ENCODE data around the gene FAM3D. TPM values are rescaled to one million over a fixed set of nuclear protein-coding genes. Genes with fewer than 3 reads are reported as not detected.
"Not testable (repeated sequence)": the region's sequence is repeated elsewhere in the genome, so short reads cannot be mapped to it uniquely, and the experiment has no call there.

FAM3D gene
- total RNA-seq, 1 donor from 2014 or later: not detected

DNA sequence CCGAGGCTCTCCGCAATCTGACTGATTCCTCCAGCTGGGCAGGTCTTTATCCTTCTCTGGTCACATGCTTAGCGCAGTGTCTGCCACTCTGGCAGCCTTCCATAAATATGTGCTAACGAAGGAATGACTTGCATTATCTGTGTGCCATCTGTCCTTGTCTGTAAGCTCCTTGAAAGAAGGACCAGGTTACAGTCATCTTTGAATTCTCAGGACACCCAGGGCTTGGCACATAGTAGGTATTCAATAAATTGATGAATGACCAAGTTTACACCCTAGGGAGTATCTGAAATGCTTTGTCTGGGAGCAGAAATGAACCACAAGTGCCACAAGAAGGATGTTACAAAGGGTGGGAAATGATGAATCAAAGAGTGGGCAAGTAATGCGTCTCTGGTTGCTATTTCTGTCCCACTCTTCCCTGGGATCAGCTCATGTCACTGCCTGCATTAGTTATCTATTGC is 16.5 kb upstream of the FAM3D start:
- DNase-seq: no peak

GRCh38 chr3:58681863-58682262 is 15.3 kb upstream of the FAM3D start:
- no peak for DNase-seq

DNA sequence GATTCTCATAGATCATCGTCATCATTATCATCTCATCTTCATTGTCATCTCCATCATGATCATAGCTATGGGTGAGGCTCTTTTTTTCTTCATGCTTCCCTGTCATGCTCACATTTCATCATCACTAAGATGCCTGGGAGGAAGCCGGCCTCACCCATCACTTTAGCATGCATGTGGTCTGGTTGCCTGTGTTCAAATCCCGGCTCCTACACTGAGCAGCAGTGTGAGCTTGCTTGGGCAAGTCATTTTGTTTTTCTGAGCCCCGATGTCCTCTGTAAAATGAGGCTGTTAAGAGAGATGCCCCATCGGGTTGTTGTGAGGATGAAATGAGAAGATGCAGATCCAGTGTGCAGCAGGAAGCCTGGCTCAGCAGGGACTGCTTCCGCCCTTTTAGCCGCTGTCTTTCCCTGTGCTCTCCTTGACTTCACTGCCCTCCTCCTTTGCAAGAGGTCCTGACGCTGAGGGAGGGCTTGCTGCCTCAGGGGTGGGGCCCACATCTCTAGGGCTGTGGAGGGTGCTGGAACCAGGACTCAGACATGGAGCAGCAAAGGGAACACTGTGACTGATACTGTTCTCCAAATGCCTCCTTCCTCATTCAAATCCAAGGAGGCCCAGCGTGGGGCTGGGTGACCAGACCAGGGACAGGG is 14.4 kb upstream of the FAM3D start:
- no peak for DNase-seq

- no peak for DNase-seq
Observed at GRCh38 chr3:58679974-58680666, 13.5 kb upstream of the FAM3D start.

GRCh38 chr3:58679446-58679845 is 12.9 kb upstream of the FAM3D start:
- DNase-seq: no peak

- not testable (repeated sequence) for DNase-seq
Observed at GRCh38 chr3:58678177-58678970, 11.8 kb upstream of the FAM3D start.

DNA sequence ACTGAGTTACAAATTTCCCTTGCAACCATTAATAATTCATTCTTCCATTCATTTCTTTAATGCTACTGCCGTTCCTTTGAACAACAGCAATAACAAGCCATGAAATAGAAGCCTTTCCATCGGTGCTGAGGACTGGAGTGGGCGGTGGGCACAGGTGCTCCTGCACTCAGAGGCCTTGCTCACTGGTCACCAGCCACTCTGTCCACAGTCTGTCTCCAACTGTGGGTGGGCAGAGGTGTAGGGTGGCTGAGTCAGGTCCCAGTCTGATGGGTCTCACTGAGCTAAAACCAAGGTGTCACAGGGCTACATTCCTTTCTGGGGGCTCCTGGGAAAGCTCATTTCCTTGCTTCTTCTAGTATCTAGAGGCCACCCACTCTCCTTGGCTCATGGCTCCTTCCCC is 6.3 kb upstream of the FAM3D start:
- no peak for DNase-seq

DNA sequence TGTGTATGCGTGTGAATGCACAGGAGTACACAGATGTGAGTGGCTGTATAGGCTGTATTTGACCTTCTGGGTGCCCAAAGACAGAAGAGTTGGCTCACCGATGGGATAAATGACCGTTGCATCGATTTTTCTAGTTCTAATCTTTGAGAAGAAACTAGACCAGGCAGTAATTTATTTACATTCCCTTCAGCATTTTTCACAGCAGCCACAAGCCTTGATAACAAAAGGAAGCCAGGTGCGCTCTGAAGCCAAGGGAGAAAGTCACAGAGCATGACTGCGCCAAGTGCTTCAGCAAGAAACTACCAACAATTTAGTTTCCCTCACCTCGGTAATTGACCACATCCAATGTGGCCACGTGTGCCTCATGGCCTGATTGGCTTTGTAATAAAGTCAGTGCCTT is 5.9 kb upstream of the FAM3D start:
- no peak for DNase-seq

- DNase-seq: no peak
Observed at GRCh38 chr3:58670506-58671135, 4.0 kb upstream of the FAM3D start.

- no peak for DNase-seq
Observed at GRCh38 chr3:58668247-58668646, 1.7 kb upstream of the FAM3D start.

DNA sequence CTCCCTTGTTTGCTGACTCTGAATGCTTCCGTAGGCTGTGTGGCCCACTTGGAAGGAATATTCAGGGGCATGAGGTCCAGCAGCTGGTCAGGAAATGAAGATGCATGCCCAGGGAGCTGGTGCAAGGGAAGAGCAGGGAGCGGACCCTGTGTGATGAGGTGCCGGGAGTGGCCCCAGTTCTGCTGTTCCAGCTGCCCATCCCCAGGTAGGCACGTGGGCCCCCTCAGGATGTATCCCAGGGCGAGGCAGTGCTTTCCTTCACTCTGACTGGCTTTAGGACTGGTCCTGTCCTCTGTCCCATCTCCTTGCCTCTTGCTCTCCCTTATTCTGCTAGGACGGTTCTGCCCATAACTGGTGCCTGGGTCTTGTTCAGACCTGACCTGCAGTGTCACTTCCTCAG is 1.1 kb upstream of the FAM3D start:
- DNase-seq: no peak

DNA sequence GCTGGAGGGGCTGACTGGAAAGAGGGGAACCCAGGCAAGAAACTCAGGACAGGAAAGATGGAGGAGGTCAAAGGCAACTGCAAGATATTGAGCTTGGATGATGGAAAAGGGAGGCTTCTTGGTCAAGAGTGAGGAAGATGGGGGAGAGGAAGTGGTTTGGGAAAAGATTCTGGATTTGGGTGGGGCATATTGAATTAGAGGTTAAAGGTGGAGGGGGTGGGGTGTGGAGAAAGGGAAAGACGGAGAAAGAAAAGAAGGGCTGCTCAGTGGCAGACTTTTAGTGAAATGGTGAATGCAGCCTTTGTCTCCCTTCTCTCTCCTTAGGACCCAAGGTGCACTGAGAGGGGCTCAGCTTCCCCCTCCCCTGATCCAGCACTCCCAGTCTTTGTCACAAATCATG is 655 bp upstream of the FAM3D start:
- no peak for DNase-seq

DNA sequence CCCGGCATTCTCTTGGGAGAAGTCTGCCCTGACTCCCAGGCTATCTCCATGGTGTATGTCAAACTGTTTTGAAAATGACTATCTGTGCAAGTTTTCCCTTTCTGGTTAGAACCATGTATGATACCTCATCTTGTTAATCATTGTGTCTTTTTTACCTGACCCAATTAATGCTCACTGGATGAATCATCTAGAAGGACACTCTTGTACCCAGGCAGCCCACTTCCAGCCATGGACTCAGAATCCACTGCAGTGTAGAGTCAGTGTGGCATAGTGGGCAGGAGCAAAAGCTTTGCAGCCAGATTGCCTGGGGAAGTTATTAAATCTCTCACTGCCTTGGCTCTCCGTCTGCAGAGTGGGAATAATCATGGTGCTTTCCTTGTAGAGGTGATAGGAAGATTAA is 1.2 kb downstream of the FAM3D start:
- DNase-seq: no peak

DNA sequence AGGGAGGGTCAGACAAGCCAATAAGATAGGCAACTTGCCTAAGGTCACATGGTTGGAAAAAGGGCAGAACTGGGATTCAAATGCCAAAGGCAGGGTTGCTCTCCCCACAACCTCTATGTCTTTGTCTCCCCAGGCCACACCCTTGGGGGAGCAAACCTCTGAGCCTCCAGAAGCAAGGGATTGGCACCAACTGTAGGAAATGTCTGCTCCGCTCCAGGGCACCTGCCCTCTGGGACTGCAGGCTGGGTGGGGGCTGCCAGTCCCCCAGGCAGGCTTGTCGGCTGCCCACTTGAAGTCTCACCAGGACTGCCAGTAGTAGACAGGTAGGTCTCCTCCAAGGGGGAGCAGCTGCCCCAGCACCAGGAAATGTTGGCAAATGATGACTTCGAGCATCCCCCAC is 2.0 kb downstream of the FAM3D start:
- DNase-seq: no peak

- DNase-seq: no peak
Observed at GRCh38 chr3:58661836-58662420, 4.6 kb downstream of the FAM3D start.

DNA sequence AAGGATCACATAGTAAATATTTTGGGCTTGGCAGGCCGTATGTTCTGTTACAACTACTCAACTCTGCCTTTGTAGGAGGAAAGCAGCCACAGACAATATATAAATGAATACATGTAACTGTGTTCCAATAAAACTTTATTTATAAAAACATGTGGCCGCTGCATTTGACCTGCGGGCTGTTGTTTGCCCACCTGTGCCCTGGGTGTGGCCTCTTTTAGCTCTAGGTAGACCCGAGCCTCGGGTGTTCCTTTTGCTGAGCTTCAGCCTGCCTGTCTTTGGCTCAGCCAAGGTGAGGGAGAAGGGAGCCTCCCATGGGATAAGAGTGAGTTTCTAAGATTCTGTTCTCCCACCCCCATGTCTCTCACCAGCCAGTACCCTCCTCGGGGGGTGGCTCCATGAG is 5.6 kb downstream of the FAM3D start:
- DNase-seq: no peak

- DNase-seq: no peak
Observed at GRCh38 chr3:58659051-58659675, 7.4 kb downstream of the FAM3D start.

DNA sequence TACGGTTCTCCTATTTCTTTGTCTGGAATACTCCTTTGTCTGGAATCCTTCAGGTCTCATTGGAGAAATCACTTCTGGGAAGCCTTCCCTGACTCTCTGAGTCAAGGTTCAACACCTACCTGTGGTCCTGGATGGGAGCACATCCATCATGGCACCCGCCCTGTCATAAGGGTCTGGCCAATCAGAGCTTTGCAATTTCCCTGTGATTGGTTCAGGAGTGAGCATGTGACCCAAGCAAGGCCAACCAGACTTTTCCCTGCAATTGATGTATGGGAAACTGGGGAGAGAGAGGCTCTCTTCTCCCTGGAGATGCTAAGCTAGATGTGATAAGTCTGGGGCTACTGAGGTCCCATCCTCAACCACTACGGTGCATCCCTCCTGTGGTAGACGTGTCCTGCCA is 8.1 kb downstream of the FAM3D start:
- DNase-seq: no peak

- DNase-seq: no peak
Observed at GRCh38 chr3:58657571-58658141, 8.9 kb downstream of the FAM3D start.

DNA sequence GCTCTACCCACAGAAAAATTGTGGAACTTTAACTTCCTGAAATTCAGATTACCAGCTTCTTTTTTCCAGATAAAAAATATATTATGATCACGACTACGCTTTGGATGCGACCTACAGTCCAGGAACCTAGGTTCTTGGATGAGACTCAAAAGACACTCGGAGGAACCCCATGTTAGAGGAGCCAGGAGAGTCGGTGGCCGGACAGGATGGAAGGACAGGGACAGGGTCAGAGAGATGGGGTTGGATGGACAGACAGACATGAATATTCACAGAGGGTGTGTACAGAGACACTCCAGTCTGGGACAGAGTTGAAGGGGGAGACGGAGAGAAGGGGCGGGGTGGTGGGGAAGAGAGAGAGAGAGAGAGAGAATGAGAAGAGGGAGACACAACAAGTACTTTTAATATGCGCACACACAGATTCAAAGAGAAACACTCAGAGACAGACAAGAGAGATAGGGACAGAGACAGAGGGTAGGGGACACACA is 9.5 kb downstream of the FAM3D start:
- DNase-seq: no peak

DNA sequence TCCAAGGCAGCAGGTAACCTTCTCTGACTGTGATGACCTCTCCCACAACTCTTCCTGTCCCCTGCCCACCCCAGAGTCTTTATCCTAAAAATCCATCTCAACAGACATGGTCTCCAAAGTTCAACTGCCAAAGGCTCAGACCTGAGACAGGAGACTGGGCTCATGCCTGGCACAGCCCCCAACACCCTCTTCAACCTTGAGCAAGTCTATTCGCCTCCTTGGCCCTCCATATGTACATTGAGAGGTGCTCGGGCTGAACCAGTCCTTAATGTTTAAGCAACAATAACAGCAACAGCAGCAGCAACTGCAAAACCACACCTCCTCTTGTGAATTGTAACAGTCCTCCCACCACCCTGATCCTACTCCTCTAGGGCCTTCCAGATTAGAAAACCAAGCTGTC is 9.9 kb downstream of the FAM3D start:
- no peak for DNase-seq

- no peak for DNase-seq
Observed at GRCh38 chr3:58654466-58654865, 12.1 kb downstream of the FAM3D start.

Measured in occipital lobe (tissue), 2 donors.